HFFc6 (cell line): ENCODE measurements around the gene SPAG4. TPM values are rescaled to one million over a fixed set of nuclear protein-coding genes. Genes with fewer than 3 reads are reported as not detected.

ENCODE experiments used
- DNase-seq: peaks from one replicate; pipeline ENCODE4 v3.0.0-alpha.2; 2018
- H3K27ac Mint-ChIP-seq: 2 replicates; pipeline ENCODE4 v1.8.0; 2020; ENCODE audit warnings: mild to moderate bottlenecking, mixed read lengths
- H3K27me3 Mint-ChIP-seq: 2 replicates; pipeline ENCODE4 v1.8.0; 2021; ENCODE audit warnings: mild to moderate bottlenecking, moderate library complexity, mixed read lengths; ENCODE audit not compliant: insufficient read depth
- H3K36me3 Mint-ChIP-seq: 2 replicates; pipeline ENCODE4 v1.8.0; 2021; ENCODE audit warnings: low read depth, mixed read lengths
- H3K4me1 Mint-ChIP-seq: 2 replicates; pipeline ENCODE4 v1.8.0; 2020; ENCODE audit warnings: low read depth, mixed read lengths
- H3K4me3 Mint-ChIP-seq: 2 replicates; pipeline ENCODE4 v1.8.0; 2020; ENCODE audit warnings: mild to moderate bottlenecking, moderate library complexity, mixed read lengths
- H3K9me3 Mint-ChIP-seq: 2 replicates; pipeline ENCODE4 v1.8.0; 2020; ENCODE audit warnings: mild to moderate bottlenecking, mixed read lengths
- CTCF ChIP-seq: fragments of 200-600 bp; sonication (generic); IDR thresholded peaks from 2 replicates; pipeline ENCODE4 v1.5.0; 2021; ENCODE audit warnings: antibody characterized with exemption, mild to moderate bottlenecking
- total RNA-seq, 6 experiments: library from RNA; stranded (reverse); fragmentation: NEBNext Ultra II Directional; extraction: Animal tissue kit (Norgen Biotek cat#: 25700); gene quantifications; 2 replicates in 1 of 6; 3 replicates in 5 of 6; pipeline ENCODE4 v1.2.3, GENCODE V29; 2021

SPAG4 gene
- total RNA-seq, 6 experiments from 2014 or later = 2.2 to 3.6 (median 2.8) TPM

GRCh38 chr20:35640724-35641123 is 25.1 kb downstream of the SPAG4 start:
- H3K27me3 Mint-ChIP-seq = no peaks in the 10 kb centered on the region; the same call in 1 of the 2 replicates
- H3K9me3 Mint-ChIP-seq = no peaks in the 10 kb centered on the region
- TF ChIP-seq CTCF = no peak
- no peak for DNase-seq
- H3K27ac Mint-ChIP-seq = no peak overlapping the region
- H3K4me1 Mint-ChIP-seq = peaks cover 51% of the 10 kb centered on the region
- H3K36me3 Mint-ChIP-seq = peaks cover 13% of the 10 kb centered on the region; the same call in 1 of the 2 replicates
- H3K4me3 Mint-ChIP-seq = no peak overlapping the region

- Mint-ChIP-seq H3K27me3 (no peaks in the 10 kb centered on the region; the same call in 1 of the 2 replicates), H3K27ac (no peak overlapping the region), H3K9me3 (no peaks in the 10 kb centered on the region), H3K4me1 (peaks cover 48% of the 10 kb centered on the region), H3K36me3 (peaks cover 13% of the 10 kb centered on the region; the same call in 1 of the 2 replicates), H3K4me3 (no peak overlapping the region)
- TF ChIP-seq CTCF = no peak
- DNase-seq = no peak
Observed at GRCh38 chr20:35641743-35642142, 26.1 kb downstream of the SPAG4 start.

- Mint-ChIP-seq H3K4me1 (peaks cover 36% of the 10 kb centered on the region), H3K36me3 (peaks cover 13% of the 10 kb centered on the region; the same call in 1 of the 2 replicates), H3K4me3 (no peak overlapping the region), H3K9me3 (no peaks in the 10 kb centered on the region), H3K27me3 (no peaks in the 10 kb centered on the region; the same call in 1 of the 2 replicates), H3K27ac (no peak overlapping the region)
- DNase-seq = no peak
- TF ChIP-seq CTCF = no peak
Observed at GRCh38 chr20:35643045-35643444, 27.4 kb downstream of the SPAG4 start.

GRCh38 chr20:35644806-35645205 is 29.2 kb downstream of the SPAG4 start:
- no peak for TF ChIP-seq CTCF

GRCh38 chr20:35648836-35649235 is 33.2 kb downstream of the SPAG4 start:
- H3K27ac Mint-ChIP-seq = no peak overlapping the region
- H3K4me3 Mint-ChIP-seq = no peak overlapping the region
- TF ChIP-seq CTCF = no peak
- peaks cover 8% of the 10 kb centered on the region for H3K36me3 Mint-ChIP-seq
- DNase-seq = no peak
- H3K9me3 Mint-ChIP-seq = no peaks in the 10 kb centered on the region
- peaks cover 26% of the 10 kb centered on the region for H3K4me1 Mint-ChIP-seq
- no peaks in the 10 kb centered on the region for H3K27me3 Mint-ChIP-seq

More at GRCh38 chr20:35644806-35645205, 29.2 kb downstream of the SPAG4 start:
- Mint-ChIP-seq H3K27ac (no peak overlapping the region), H3K9me3 (no peaks in the 10 kb centered on the region), H3K27me3 (no peaks in the 10 kb centered on the region; the same call in 1 of the 2 replicates), H3K36me3 (peaks cover 13% of the 10 kb centered on the region; the same call in 1 of the 2 replicates), H3K4me1 (peaks cover 31% of the 10 kb centered on the region), H3K4me3 (no peak overlapping the region)
- no peak for DNase-seq
